HFFc6 (cell line): ENCODE data around the gene IFT25. TPM values are rescaled to one million over a fixed set of nuclear protein-coding genes. Genes with fewer than 3 reads are reported as not detected.
"Not testable (repeated sequence)": the region's sequence is repeated elsewhere in the genome, so short reads cannot be mapped to it uniquely, and the experiment has no call there.

Source experiments
- DNase-seq: peaks from one replicate; pipeline ENCODE4 v3.0.0-alpha.2; 2018
- H3K27ac Mint-ChIP-seq: 2 replicates; pipeline ENCODE4 v1.8.0; 2020; ENCODE audit warnings: mild to moderate bottlenecking, mixed read lengths
- H3K27me3 Mint-ChIP-seq: 2 replicates; pipeline ENCODE4 v1.8.0; 2021; ENCODE audit warnings: mild to moderate bottlenecking, moderate library complexity, mixed read lengths; ENCODE audit not compliant: insufficient read depth
- H3K36me3 Mint-ChIP-seq: 2 replicates; pipeline ENCODE4 v1.8.0; 2021; ENCODE audit warnings: low read depth, mixed read lengths
- H3K4me1 Mint-ChIP-seq: 2 replicates; pipeline ENCODE4 v1.8.0; 2020; ENCODE audit warnings: low read depth, mixed read lengths
- H3K4me3 Mint-ChIP-seq: 2 replicates; pipeline ENCODE4 v1.8.0; 2020; ENCODE audit warnings: mild to moderate bottlenecking, moderate library complexity, mixed read lengths
- H3K9me3 Mint-ChIP-seq: 2 replicates; pipeline ENCODE4 v1.8.0; 2020; ENCODE audit warnings: mild to moderate bottlenecking, mixed read lengths
- total RNA-seq, 6 experiments: library from RNA; stranded (reverse); fragmentation: NEBNext Ultra II Directional; extraction: Animal tissue kit (Norgen Biotek cat#: 25700); gene quantifications; 2 replicates in 1 of 6; 3 replicates in 5 of 6; pipeline ENCODE4 v1.2.3, GENCODE V29; 2021
- TF ChIP-seq, protein P1 (sequence below): fragments of 200-600 bp; sonication (generic); IDR thresholded peaks from 2 replicates; pipeline ENCODE4 v1.5.0; 2021; ENCODE audit warnings: antibody characterized with exemption, mild to moderate bottlenecking

The IFT25 gene
- total RNA-seq, 6 experiments from 2014 or later: 20.9 to 36.9 (median 35.1) TPM

DNA sequence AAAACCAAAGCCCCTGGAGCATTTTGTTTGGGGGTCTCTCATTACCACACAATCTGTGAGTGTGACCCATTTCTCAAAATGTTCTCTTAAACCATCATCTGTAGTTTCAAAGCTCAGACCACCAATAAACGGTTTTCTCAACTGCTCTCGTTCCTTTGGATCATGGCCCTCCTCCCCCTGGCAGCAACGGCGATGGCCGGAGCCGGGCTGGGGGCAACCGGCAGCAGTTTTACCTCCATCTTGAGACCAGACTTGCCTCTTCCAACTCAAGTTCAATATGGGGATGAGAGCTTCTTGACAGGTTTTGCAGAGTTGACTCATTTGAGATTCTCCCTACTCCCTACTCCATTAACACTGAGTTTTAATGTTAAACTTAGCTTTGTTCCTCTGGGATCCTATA is 30.4 kb upstream of the IFT25 start:
- H3K27me3 Mint-ChIP-seq: no peaks in the 10 kb centered on the region
- no peaks in the 10 kb centered on the region for H3K9me3 Mint-ChIP-seq
- no peak overlapping the region for H3K27ac Mint-ChIP-seq
- TF ChIP-seq, protein P1, sequence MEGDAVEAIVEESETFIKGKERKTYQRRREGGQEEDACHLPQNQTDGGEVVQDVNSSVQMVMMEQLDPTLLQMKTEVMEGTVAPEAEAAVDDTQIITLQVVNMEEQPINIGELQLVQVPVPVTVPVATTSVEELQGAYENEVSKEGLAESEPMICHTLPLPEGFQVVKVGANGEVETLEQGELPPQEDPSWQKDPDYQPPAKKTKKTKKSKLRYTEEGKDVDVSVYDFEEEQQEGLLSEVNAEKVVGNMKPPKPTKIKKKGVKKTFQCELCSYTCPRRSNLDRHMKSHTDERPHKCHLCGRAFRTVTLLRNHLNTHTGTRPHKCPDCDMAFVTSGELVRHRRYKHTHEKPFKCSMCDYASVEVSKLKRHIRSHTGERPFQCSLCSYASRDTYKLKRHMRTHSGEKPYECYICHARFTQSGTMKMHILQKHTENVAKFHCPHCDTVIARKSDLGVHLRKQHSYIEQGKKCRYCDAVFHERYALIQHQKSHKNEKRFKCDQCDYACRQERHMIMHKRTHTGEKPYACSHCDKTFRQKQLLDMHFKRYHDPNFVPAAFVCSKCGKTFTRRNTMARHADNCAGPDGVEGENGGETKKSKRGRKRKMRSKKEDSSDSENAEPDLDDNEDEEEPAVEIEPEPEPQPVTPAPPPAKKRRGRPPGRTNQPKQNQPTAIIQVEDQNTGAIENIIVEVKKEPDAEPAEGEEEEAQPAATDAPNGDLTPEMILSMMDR: no peak
- DNase-seq: no peak
- H3K4me3 Mint-ChIP-seq: no peak overlapping the region
- H3K4me1 Mint-ChIP-seq: peaks cover 10% of the 10 kb centered on the region
- H3K36me3 Mint-ChIP-seq: peaks cover 22% of the 10 kb centered on the region

DNA sequence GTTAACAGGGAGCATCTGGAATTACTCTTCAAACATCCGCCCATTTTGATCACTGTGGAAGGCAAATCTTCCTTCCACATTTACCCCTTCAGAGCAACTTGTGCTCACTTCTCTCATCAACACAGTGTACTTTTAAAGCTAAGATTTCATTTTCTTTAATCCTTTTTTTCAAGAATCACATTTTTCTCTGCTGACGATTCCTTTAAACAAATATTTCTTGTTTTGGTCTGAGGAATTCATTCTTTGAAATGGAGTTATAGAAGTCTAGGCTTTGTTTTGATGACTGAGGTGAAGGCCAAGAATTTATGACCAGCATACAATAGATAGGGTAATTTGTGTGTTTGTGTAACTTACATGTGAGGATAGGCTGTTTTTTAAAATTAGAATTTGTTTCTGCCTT is 26.2 kb upstream of the IFT25 start:
- DNase-seq: peak; percentile 37
- peaks cover 24% of the 10 kb centered on the region for H3K4me1 Mint-ChIP-seq
- no peaks in the 10 kb centered on the region for H3K9me3 Mint-ChIP-seq
- TF ChIP-seq, protein P1: no peak
- H3K4me3 Mint-ChIP-seq: no peak overlapping the region
- H3K36me3 Mint-ChIP-seq: peaks cover 35% of the 10 kb centered on the region
- peak overlapping the region; percentile 58 for H3K27ac Mint-ChIP-seq
- no peaks in the 10 kb centered on the region for H3K27me3 Mint-ChIP-seq

DNA sequence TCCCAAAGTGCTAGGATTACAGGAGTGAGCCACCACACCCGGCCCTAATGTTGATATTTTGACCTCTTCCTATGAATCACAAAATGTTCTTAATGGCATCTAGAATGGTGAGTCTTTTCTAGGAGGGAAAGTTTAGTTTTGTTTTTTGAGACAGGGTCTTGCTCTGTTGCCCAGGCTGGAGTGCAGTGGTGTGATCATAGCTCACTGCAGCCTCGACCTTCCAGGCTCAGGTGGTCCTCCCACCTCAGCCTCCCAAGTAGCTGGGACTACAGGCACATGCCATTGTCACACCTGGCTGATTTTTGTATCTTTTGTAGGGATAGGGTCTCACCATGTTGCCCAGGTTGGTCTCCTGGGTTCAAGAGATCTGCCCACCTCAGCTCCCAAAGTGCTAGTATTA is 23.8 kb upstream of the IFT25 start:
- DNase-seq, H3K27me3 Mint-ChIP-seq, H3K27ac Mint-ChIP-seq, H3K9me3 Mint-ChIP-seq, H3K4me3 Mint-ChIP-seq: not testable (repeated sequence)
- peaks cover 26% of the 10 kb centered on the region for H3K4me1 Mint-ChIP-seq
- H3K36me3 Mint-ChIP-seq: peaks cover 30% of the 10 kb centered on the region

- no peak for DNase-seq
- Mint-ChIP-seq H3K4me3 (no peak overlapping the region), H3K36me3 (peaks cover 30% of the 10 kb centered on the region), H3K27me3 (no peaks in the 10 kb centered on the region), H3K4me1 (peaks cover 36% of the 10 kb centered on the region), H3K9me3 (no peaks in the 10 kb centered on the region), H3K27ac (no peak overlapping the region)
- TF ChIP-seq, protein P1: no peak
Measured at GRCh38 chr1:53968125-53968513, 22.6 kb upstream of the IFT25 start.

DNA sequence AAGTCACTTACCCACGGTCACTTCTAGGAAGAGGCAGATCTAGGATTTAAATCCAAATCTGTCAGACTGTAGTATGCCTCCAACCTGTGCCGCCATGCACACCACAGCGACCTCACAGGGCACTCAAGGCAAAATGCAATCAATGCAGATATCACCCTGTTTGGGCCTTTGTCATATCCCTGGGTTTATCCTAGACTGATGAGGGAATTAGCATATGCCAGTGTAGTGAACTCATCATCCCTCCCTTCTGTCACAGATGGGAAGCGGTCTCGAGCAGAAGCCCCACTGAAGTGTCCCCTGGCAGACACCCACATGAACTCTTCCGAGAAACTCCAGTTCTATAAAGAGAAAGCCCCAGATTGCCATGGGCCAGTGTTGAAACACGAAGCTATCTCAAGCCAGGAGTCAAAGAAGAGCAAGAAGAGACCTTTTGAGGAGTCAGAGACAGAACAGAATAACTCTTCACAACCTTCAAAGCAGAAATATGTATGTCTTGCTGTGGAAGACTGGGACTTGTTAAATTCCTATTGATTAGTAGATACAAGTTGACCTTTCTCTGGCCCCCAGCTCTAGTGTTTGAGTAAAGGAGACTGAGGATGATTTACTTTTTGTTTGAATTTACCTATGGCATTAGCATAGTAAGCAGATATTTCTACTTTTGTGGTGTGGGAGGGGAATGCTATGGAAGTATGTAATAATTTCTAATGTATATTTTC is 22.1 kb upstream of the IFT25 start:
- H3K27ac Mint-ChIP-seq: no peak overlapping the region; the same call in 1 of the 2 replicates
- DNase-seq: no peak
- H3K36me3 Mint-ChIP-seq: peaks cover 28% of the 10 kb centered on the region
- no peak overlapping the region for H3K4me3 Mint-ChIP-seq
- no peaks in the 10 kb centered on the region for H3K27me3 Mint-ChIP-seq
- no peaks in the 10 kb centered on the region for H3K9me3 Mint-ChIP-seq
- H3K4me1 Mint-ChIP-seq: peaks cover 36% of the 10 kb centered on the region
- TF ChIP-seq, protein P1: no peak; the same call in 1 of the 2 replicates

- DNase-seq: no peak
- Mint-ChIP-seq H3K4me1 (peaks cover 31% of the 10 kb centered on the region), H3K27ac (no peak overlapping the region), H3K9me3 (no peaks in the 10 kb centered on the region), H3K27me3 (no peaks in the 10 kb centered on the region), H3K36me3 (peaks cover 34% of the 10 kb centered on the region), H3K4me3 (no peak overlapping the region)
- TF ChIP-seq, protein P1: no peak
Measured at GRCh38 chr1:53966794-53967193, 21.3 kb upstream of the IFT25 start.
